CD4-positive, alpha-beta T cell treated with Interleukin-1 beta for 1 hour (primary cell): Measurements from ENCODE around the gene NME4.
"Not testable (repeated sequence)": the region's sequence is repeated elsewhere in the genome, so short reads cannot be mapped to it uniquely, and the experiment has no call there.

Experiments
- DNase-seq, 2 donors: peaks; one replicate each; pipeline ENCODE4 v3.0.0-alpha.2; 2020 to 2022

NME4 gene

GRCh38 chr16:397135-397661 lies at the start of gene NME4:
Gene NME4, plus strand, starts transcription at chr16:397199. Its CDS starts 24 bp downstream, at chr16:397223.
- DNase-seq, result no peak

GRCh38 chr16:347203-347602 lies 49.8 kb upstream of the NME4 start:
- DNase-seq, result no peak

- DNase-seq, result not testable (repeated sequence)
These were observed 48.5 kb upstream of the NME4 start for GRCh38 chr16:348495-348894.

DNA sequence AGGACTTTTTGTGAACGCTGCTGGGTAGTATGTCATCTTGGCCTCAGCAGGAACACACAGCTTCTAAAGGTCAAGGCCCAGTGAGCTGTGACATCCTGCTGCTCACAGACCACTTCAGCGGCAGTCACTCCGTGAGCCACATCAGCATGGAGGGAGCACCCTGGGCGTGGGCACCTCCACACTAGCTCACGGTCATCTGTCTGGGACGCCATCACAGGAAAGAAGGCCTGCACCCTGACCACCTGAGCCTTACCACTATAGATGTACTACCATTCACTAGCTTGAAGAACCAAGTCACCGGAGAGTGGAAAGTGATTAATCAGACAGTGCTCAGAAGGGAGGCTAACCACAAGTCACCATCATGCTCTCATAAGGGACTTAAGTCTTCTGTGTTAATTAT lies 47.8 kb upstream of the NME4 start:
- DNase-seq, result no peak

GRCh38 chr16:350203-350602 lies 46.8 kb upstream of the NME4 start:
- DNase-seq, result no peak

DNA sequence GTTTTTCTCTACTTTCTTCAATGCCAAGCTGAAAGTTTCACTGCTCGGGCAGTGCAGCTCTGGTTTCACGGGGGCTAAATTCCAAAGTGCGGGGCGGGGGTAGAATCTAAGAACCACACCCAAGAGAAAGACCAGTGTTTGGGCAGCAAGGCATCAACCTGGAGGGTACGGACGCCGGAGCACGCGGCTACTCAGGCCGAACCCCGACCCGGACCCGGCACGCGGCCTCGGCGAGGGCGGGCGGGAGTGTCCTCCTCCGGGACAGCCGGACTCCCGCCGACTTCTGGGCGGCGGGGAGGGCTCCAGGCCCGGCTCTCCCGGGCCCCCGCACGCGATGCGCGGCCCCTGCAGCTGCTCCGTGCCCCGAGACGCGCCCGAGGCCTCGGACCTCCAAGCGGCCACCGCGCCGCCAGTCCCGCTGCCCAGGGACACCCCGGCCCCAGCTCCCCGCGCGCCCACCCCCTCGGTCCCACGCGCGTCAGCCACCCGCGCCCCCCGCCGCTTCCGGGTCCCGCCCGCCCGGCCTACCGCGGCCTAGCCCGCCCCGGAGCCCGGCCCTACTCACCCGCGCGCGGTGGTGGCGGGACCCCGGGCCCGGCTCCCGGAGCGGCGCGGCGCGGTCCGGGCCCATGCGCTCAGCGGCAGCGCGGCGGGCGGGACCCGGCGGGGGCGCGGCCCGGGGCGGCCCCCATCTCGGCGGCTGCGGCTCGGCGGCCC lies 45.0 kb upstream of the NME4 start:
- DNase-seq, result peak; percentile 25 to 40

DNA sequence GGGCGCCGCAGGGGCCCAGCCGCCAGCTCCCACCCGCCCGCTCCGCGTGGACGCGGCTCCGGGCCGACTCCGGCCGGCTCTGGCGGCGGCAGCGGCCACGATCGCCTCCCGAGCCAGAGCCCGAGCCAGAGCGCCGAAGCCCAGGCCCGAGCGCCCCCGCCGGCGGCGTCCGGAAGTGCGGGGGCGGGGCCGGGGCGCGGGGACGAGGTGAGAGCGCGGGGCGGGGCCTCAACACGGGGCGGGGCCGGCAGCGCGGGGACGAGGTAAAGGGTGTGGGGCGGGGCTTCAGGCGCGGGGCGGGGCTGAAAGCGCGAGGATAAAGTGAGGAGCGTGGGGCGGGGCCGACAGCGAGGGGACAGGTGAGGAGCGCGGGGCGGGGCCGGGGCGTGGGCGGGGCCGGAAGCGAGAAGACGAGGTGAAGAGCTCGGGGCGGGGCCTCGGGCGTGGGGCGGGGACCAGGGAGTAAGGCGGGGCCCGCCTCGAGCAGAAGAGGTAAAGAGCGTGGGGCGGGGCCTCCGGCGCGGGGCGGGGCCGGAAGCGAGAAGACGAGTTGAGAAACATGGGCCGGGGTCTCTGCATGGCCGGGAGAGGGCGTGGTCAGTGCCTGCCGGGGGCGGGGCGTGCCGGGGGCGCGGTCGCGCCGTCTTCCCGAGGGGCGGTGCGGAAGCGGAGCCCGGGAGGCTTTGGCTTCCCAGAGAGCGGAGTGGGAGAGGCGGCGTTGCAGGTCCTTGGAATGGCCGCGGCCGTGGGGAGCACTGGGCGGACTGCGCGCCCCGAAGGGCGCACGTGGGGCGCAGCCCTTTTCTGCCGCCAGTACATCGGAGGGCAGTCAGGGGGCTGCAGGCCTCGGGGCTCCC lies 44.2 kb upstream of the NME4 start, which contains the start of gene AXIN1:
Gene AXIN1, minus strand, starts transcription at position 177 of the 857 bp plus-strand sequence. CDS start 5,698 bp downstream, outside the sequence.
- peak; percentile 99 to 100 for DNase-seq

GRCh38 chr16:353404-354290 lies 43.4 kb upstream of the NME4 start:
- no peak for DNase-seq

GRCh38 chr16:354291-354881 lies 42.6 kb upstream of the NME4 start:
- DNase-seq, result no peak

DNA sequence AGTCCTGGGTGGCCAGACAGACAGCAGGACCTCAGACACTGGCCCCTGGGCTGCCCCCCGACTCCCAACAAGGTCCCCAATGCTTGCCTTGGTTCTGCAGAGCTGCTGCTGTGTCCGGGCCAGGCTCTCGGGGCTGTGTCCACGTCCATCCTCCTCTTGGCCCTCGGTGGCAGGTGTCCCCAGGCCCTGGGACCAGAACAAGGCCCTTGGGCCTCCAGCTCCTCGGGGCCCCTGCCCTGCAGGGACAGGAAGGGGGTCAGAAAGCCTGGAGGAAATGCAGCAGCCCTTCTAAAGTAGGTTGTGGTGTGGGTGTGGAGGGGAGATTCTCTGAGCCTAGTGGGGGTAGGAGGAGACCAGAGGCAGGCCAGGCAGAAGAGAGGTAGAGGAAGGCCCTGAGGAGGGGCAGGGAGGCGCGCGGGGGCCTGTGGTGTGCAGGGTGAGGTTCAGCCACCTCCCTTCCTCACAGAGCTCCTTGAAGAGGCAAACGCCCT lies 42.0 kb upstream of the NME4 start:
- peak; percentile 65 to 70 for DNase-seq

DNA sequence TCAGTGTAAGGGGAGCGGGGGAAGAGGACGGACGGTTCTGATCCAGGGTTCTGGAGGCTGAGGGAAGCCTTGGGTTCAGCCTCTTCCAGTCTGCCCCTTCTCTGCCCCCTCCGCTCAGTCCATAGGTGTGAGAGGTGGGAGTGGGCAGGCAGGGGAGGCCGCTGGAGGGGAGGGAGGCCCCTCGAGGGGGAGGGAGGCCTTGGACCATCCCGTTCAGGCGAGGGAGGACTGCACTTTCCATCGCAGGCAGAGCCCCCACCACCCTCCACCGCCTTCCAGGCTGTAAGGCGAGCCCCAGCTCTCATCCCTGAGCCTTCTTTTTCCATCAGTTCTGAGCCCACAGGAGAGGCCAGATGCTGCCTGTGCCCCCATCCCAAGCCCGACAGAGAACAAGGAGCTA lies 40.3 kb upstream of the NME4 start:
- no peak for DNase-seq

GRCh38 chr16:359067-359763 lies 37.8 kb upstream of the NME4 start:
- no peak for DNase-seq

GRCh38 chr16:359871-360697 lies 36.9 kb upstream of the NME4 start:
- DNase-seq, result no peak

DNA sequence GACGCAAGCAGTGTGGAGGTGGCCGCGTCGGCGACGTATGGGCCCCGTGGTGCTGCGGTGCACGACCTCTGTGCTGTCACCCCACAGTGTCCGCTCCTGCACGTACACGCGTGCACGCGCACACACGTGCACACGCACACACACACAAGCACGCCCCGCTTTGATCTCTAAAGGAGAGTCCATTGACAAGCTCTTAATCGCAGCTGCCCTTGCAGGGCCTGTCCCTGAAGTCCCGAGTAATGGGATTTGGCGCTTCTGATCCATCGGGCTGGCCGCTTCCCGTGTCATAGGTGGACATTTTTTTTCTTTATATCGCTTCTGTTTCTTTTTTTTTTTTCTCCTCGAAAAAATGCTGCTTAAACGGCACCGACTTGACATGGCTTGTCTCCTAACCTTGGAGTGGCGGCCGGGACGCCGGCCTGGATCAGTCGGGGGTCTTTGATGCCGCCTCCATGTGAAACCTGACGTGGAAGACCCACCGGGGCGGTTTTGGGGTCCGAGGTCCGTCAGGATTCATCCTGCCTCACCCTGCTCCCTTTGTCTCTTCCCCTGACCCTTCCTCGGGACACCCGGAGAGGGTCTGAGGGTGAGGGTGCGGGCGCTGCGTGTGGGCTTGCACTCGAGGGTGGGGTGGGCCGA lies 36.2 kb upstream of the NME4 start:
- DNase-seq, result no peak

- no peak for DNase-seq
These were observed 35.6 kb upstream of the NME4 start for GRCh38 chr16:361341-361871.

DNA sequence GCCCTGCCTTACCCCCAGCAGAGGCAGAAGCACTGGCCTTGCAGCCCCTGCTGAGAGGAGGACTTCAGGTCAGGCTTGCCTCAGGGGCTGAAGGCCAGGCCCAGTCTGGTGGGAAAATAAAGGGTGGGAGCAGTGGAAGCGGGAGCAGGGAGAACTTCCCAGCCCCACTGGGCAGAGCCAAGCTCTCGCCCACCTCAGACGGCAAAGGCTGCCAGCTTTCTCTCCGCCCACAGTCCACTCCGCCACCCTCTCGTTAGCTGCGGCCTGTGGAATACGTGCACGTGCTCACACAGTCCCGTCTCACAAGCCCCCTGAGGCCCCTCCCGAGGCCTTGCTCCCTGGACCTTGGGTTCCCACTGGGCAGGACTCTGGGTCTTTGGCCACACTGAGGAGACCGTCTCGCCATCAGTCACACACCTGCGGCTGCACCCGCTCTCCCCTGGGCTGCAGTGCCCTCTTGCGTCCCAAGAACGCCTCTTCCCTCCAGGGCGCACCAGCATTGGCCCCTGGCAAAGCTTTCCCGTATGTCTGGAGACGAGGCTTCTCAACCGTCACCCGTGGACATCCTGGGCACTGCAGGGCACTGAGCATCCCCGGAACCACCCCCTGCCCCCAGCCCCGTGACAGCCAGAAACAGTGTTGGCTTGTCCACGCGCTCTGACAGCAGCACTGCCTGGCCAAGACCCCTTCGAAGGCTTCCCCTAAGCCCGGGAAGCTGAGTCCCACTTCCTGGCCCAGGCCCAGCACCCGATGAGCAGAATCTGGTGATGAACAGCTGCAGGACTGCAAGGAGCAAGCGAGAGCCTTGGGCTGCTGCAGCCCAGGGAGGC lies 34.9 kb upstream of the NME4 start:
- peak; percentile 77 to 80 for DNase-seq

- not testable (repeated sequence) for DNase-seq
These were observed 34.3 kb upstream of the NME4 start for GRCh38 chr16:362702-362999.

- DNase-seq, result no peak
These were observed 33.8 kb upstream of the NME4 start for GRCh38 chr16:363110-363765.
